Small intestine (tissue), 7 donors: ENCODE data around the gene FZD10. TPM values are rescaled to one million over a fixed set of nuclear protein-coding genes. Genes with fewer than 3 reads are reported as not detected.
A peak's percentile ranks its signal among the peaks of the same experiment; 100 is the strongest.

ENCODE experiments used
- DNase-seq, 2 donors: peaks; one replicate each; pipeline versions ENCODE4 v3.0.0 to v3.0.0-alpha.2; 2013
- FAIRE-seq: peaks from 2 replicates; lab custom pipeline; 2012; peaks lifted over from hg19 to GRCh38; lab: Jason Lieb, UNC
- H3K27ac ChIP-seq, 3 donors: one replicate each; pipeline ENCODE4 v1.5.1; 2013; ENCODE audit warnings: low read length in 2 of 3, mild to moderate bottlenecking in 2 of 3, control low read depth in 1 of 3, inconsistent platforms in 1 of 3, low read depth in 1 of 3, moderate library complexity in 1 of 3
- H3K27me3 ChIP-seq, 3 donors: one replicate each; pipeline ENCODE4 v1.6.1; 2013; ENCODE audit warnings: low read length in 3 of 3, inconsistent platforms in 1 of 3; ENCODE audit not compliant: control insufficient read depth in 3 of 3, insufficient read depth in 3 of 3
- H3K36me3 ChIP-seq, 3 donors: one replicate each; pipeline ENCODE4 v1.6.1; 2013; ENCODE audit warnings: low read length in 3 of 3, inconsistent platforms in 1 of 3, low read depth in 1 of 3, mild to moderate bottlenecking in 1 of 3, moderate library complexity in 1 of 3; ENCODE audit not compliant: control insufficient read depth in 3 of 3, insufficient read depth in 2 of 3
- H3K4me1 ChIP-seq, 3 donors: one replicate each; pipeline ENCODE4 v1.6.1; 2013; ENCODE audit warnings: low read length in 2 of 3, inconsistent platforms in 1 of 3, low read depth in 1 of 3, mild to moderate bottlenecking in 1 of 3, moderate library complexity in 1 of 3; ENCODE audit not compliant: control insufficient read depth in 3 of 3, insufficient read depth in 2 of 3
- H3K4me3 ChIP-seq, 3 donors: one replicate each; pipeline ENCODE4 v1.5.1; 2013; ENCODE audit warnings: low read length in 3 of 3, control low read depth in 1 of 3, inconsistent platforms in 1 of 3, low read depth in 1 of 3, mild to moderate bottlenecking in 1 of 3, moderate library complexity in 1 of 3
- H3K9me3 ChIP-seq, 2 donors: one replicate each; pipeline ENCODE4 v1.6.1; 2013; ENCODE audit warnings: low read depth in 1 of 2, low read length in 1 of 2; ENCODE audit not compliant: control insufficient read depth in 2 of 2, insufficient read depth in 1 of 2
- WGBS, 3 donors: extraction: QIAGEN DNeasy Blood & Tissue Kit; methylation state at CpG; one replicate each; pipeline ENCODE4 v1.1.7; 2013; 5-methylcytosine and 5-hydroxymethylcytosine counted together
- polyA plus RNA-seq, 4 donors: library from polyadenylated mRNA; stranded (reverse) in 3 of 4; unstranded in 1 of 4; fragments of 200-250 nt in 3 of 4; fragments of 120-200 nt in 1 of 4; gene quantifications; one replicate each; pipeline versions ENCODE4 v1.2.1 to v1.2.3, GENCODE V29; 2013
- donor health status: healthy with polysubstance abuse.
- donor health status: control.
- donor health status: control.
- donor health status: Bipolar disorder and iron deficiency.
- donor health status: healthy.

The FZD10 gene
- polyA plus RNA-seq, 4 donors, result 1.2 to 1.6 TPM; not detected in 2

DNA sequence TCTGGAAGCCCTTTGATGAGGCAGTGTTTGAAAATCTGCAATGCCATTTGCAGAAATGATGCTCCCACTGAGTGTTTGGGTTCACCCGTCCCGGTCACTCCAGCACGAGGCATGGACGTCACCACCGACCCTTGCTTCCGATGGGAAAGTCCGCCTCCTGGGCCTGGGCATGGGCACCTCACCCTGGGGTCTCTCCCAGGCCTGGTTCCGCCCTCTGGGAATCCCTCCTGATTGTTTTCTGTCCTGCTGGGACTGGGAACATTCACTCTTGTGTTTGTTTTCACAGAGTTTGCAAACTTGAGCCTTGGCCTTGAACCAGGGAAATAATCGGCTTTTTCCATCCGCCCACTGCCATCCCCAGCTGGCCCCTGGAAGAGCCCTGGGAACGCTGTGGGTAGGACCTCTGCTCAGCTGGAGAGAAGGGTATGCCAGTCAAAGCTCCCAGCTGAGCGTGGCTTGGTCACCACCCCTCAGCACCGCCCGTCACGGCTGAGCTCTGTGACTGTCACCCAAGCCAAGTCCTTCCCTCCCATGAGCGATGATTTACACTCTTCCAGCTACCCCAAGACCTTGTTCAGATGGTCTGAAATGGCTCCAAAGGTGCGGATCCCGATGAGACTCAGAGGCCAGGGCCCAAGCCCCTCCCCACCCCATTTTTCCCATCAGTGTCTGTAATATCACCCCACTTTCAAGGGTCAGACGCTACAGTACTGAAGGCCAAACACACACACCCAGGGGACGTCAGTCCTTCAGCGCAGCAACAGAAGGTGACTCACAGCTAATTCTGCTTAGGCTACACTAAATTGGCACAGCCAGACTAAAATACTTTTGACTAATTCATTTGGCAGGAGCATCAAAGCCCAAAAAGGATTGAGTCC, 34.1 kb upstream of the FZD10 start:
- Histone ChIP-seq H3K27ac (peak overlapping the region in 1 of 3 donors; percentile 79), H3K27me3 (no peaks in the 10 kb centered on the region), H3K4me1 (no peaks in the 10 kb centered on the region), H3K36me3 (no peaks in the 10 kb centered on the region), H3K4me3 (no peak overlapping the region), H3K9me3 (peaks cover 0 to 6% of the 10 kb centered on the region in 2 donors)
- 60 to 78% (median 75%) methylated on average over 21 of the region's 21 CpGs for WGBS, 3 donors
- no peak for FAIRE-seq
- DNase-seq, result no peak

DNA sequence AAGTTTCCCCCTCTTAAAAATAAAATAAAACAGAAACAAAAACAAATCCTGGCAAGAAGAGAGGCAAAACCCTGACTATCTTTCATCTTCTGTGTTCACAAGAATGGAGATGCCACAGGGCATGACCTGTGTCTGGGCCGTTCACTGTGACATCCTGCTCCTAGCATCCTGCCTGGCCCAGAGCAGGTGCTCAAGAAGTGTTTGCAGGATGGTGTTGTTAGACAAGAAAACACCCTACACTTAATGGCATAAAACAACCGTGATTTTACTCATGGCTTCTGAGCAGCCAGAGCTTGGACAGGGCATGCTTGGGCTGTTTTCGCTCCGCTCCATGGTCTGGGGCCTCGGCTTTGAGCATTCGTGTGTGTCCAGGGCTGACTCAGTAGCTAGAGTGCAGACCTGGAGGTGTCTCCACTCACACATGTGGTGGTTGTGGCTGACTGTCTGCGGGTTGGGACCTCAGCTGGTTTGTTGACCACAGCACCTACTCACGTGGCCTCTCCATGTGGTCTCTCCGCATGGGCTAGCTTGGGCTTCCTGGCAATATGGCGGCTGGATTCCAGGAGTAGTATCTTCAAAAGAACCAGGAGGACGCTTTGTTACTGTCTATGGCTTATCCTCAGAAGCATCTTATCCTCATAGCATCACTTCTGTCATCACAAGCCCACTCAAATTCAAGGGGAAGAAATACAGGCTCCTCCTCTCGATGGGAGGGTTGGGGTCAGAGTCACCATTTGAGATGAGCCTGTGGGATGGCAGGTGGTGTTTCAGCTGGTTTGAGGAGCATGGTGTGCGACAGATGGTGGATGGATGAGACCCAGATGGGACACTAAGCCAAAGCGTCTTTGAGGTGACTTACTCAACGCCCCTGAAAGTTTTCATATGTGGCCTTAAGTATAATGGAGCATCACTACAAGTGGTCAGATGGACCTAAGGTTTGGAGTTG, 33.2 kb upstream of the FZD10 start:
- no peak overlapping the region for H3K27ac ChIP-seq
- WGBS, 3 donors, result 82 to 88% (median 83%) methylated on average over 15 of the region's 15 CpGs

DNA sequence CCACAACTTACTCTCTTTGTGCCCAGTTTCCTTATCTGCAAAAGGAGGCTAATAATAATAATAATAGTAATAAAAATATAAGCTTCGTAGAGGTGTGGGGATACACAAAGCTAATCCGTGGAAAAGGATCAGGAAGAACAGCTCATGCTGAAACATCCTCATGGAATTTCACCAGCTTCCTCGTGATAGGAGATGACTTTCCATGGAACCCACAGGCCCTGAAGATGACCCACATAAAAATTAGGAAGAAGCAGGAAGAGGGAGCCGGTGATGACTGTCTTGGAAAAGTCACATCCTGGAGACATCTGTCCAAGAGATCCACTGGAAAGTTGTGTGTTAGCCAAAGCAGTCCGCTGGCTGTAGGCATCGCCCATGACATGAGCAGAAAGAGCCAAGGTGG, 31.9 kb upstream of the FZD10 start:
- DNase-seq (no peak), FAIRE-seq (no peak)
- 77 to 83% (median 80%) methylated on average over 6 of the region's 6 CpGs for WGBS, 3 donors
- no peaks in the 10 kb centered on the region for H3K27me3 ChIP-seq
- H3K4me1 ChIP-seq, result no peaks in the 10 kb centered on the region
- H3K4me3 ChIP-seq, result no peak overlapping the region
- no peak overlapping the region for H3K27ac ChIP-seq
- H3K36me3 ChIP-seq, result no peaks in the 10 kb centered on the region
- peaks cover 0 to 6% of the 10 kb centered on the region in 2 donors for H3K9me3 ChIP-seq

More for the DNA sequence above, 33.2 kb upstream of the FZD10 start:
- Histone ChIP-seq H3K4me1 (no peaks in the 10 kb centered on the region), H3K9me3 (peaks cover 0 to 6% of the 10 kb centered on the region in 2 donors), H3K4me3 (no peak overlapping the region), H3K27me3 (no peaks in the 10 kb centered on the region), H3K36me3 (no peaks in the 10 kb centered on the region)
- DNase-seq, result no peak
- no peak for FAIRE-seq

DNA sequence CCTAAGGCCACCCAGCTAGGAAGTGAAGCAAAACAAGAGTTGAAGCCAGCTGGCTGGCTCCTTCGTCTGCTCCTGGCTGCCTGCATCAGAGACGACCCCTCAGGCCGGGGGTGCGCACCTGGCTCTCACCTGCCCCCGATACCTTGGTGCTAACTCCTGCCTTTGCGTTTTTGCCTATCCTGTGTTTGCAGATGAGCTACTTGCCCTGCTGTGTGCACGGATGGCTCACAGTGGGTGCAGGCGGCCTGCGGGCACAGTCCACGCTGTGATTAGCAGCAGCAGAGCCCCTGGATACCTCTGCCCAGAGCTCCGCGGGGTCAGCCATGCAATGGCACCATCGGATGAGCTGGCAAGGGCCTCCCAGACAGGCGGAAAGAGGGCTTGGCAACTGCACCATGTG, 31.2 kb upstream of the FZD10 start:
- Histone ChIP-seq H3K9me3 (peaks cover 0 to 6% of the 10 kb centered on the region in 2 donors), H3K4me1 (no peaks in the 10 kb centered on the region), H3K36me3 (no peaks in the 10 kb centered on the region), H3K4me3 (no peak overlapping the region), H3K27me3 (no peaks in the 10 kb centered on the region), H3K27ac (no peak overlapping the region)
- no peak for DNase-seq
- WGBS, 3 donors, result 71 to 76% (median 76%) methylated on average over 14 of the region's 14 CpGs
- no peak for FAIRE-seq

DNA sequence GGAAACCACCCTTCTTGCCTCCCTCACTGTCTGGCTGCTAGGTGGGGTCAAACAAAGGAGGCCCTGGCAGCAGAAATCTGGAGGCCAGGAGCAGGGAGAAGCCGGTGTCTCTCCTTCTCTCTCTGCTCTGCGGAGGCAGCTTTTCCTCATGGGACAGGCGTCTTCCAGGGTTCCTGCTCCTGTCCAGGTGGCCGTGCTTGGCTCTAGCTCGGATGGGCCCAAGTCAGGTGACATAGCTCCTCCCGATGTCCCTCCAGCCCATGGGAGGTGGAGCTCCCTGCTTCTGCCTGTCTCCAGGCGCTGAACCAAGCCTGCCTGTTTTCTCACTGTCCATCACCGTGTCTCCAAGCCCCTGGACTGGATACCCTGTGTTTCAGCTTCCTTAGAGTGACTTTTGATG, 30.5 kb upstream of the FZD10 start:
- Histone ChIP-seq H3K9me3 (peaks cover 0 to 6% of the 10 kb centered on the region in 2 donors), H3K4me3 (no peak overlapping the region), H3K36me3 (no peaks in the 10 kb centered on the region), H3K27ac (no peak overlapping the region), H3K4me1 (no peaks in the 10 kb centered on the region), H3K27me3 (no peaks in the 10 kb centered on the region)
- WGBS, 3 donors, result 57 to 67% (median 66%) methylated on average over 8 of the region's 8 CpGs
- FAIRE-seq (no peak), DNase-seq (no peak)

DNA sequence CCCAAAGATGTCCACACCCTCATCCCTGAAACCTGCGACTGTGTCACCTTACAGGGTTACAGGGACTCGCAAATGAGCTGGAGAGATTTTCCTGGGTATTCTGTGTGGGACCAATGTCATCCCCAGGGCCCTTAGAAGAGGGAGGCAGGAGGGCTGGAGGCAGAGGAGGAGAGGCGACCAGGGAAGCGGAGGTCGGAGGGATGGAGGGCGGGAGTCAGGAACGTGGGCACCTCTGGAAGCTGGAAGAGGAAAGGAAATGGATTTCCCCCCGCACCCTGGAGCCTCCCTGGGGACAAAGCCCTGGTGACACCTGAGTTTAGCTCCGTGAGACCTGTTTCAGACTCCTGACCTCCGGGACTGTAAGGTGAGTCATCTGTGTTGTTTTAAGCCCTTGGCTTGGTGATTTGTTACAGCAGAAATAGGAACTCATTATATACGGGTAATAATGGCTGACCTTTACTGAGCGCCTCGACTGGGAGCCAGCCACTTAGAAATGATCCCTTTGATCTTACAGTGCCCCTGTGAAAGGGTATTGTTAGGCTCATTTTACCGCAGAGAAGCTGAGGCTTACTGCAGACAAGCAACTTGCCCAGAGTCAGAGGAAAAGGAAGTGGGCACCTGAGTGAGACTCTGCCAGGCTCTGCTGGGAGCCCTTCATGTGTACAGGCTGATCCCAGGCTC, 29.3 kb upstream of the FZD10 start:
- no peak for DNase-seq
- Histone ChIP-seq H3K4me1 (no peaks in the 10 kb centered on the region), H3K9me3 (peaks cover 0 to 6% of the 10 kb centered on the region in 2 donors), H3K4me3 (no peak overlapping the region), H3K27ac (no peak overlapping the region), H3K36me3 (no peaks in the 10 kb centered on the region), H3K27me3 (no peaks in the 10 kb centered on the region)
- 43 to 57% (median 49%) methylated on average over 14 of the region's 14 CpGs for WGBS, 3 donors
- no peak for FAIRE-seq

DNA sequence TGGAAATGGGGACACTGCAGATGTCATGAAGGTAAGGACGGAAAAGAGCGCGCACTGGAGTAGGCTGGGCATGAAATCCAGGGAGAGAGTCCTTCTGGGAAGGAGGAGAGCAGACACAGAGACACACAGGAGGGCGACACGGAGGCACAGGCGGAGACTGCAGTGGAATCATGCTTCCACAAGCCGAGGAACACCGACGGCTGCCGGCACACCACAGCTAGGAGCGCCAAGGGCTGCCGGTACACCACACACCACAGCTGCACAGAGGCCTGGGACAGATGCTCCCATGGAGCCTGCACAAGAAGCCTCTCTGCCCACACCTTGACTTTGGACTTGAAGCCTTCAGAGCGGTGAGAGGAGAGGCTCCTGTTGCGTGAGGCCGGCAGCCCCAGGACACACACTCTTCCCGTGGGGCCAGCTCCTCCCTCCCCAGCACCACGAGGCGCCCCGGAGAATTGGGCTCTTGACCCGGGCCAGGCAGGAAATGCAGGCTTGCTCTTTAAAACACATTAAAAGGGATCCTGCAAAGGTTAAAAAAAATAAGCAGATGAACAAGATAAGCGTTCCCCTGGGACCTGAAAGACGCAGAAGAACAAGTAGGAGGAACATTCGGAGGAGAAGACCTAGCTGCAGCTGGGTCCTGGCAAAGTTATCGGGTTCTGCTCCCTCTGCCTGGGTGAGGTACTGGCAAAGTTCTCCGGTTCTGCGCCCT, 28.3 kb upstream of the FZD10 start:
- Histone ChIP-seq H3K36me3 (no peaks in the 10 kb centered on the region), H3K27ac (no peak overlapping the region), H3K9me3 (peaks cover 0 to 3% of the 10 kb centered on the region in 2 donors), H3K4me1 (no peaks in the 10 kb centered on the region), H3K27me3 (no peaks in the 10 kb centered on the region), H3K4me3 (no peak overlapping the region)
- no peak for DNase-seq
- 72 to 80% (median 78%) methylated on average over 23 to 26 of the region's 26 CpGs for WGBS, 3 donors
- no peak for FAIRE-seq
